ENCODE results near the gene PCP2.

DNA sequence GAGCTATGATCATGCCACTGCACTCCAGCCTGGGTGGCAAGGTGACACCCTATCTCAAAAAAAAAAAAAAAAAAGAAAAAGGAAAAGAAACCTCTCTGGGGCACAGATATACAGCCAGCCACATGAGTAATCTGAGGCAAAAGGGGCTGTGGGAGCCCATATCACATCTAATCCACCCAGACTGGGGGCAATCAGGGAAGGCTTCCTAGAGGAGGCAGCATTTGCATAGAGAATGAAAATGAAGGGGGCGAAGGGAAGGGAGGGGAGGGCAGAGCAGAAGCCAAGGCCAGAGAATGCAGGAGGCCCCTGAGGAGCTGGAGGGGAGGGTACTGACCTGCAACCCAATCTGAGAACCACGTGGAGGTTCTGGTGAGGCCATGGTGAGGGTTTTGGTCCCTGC is 16.6 kb upstream of the PCP2 start:
- TF ChIP-seq CTCF (IDR thresholded peaks at IDR 0.05) = no peak
- TF ChIP-seq POLR2A (IDR thresholded peaks at IDR 0.05) = no peak

Data from esophagus squamous epithelium (tissue), 4 donors.